GM18502 (cell line): ENCODE measurements around the gene MGMT.
A peak's percentile ranks its signal among the peaks of the same experiment; 100 is the strongest.

Experiments used
- ATAC-seq: cut with Tn5 transposase; IDR thresholded peaks from one replicate; pipeline ENCODE4 v1.9.1; 2021; ENCODE audit warnings: mild to moderate bottlenecking; ENCODE audit not compliant: unreplicated experiment, poor library complexity

The MGMT gene

GRCh38 chr10:129491123-129491734 lies 24.2 kb downstream of the MGMT start:
- ATAC-seq: no peak

GRCh38 chr10:129494176-129494575 lies 27.1 kb downstream of the MGMT start:
- no peak for ATAC-seq

- no peak for ATAC-seq
Observed at GRCh38 chr10:129494740-129495139, 27.7 kb downstream of the MGMT start.

- ATAC-seq: no peak
Observed at GRCh38 chr10:129495256-129495655, 28.2 kb downstream of the MGMT start.

GRCh38 chr10:129495698-129496097 lies 28.7 kb downstream of the MGMT start:
- ATAC-seq: no peak

- ATAC-seq: no peak
Observed at GRCh38 chr10:129497013-129497412, 30.0 kb downstream of the MGMT start.

- ATAC-seq: no peak
Observed at GRCh38 chr10:129498680-129499079, 31.6 kb downstream of the MGMT start.

- no peak for ATAC-seq
Observed at GRCh38 chr10:129500617-129501339, 33.7 kb downstream of the MGMT start.

GRCh38 chr10:129501652-129502436 lies 34.8 kb downstream of the MGMT start:
- ATAC-seq: peak; percentile 99

- no peak for ATAC-seq
Observed at GRCh38 chr10:129502448-129502847, 35.4 kb downstream of the MGMT start.

- no peak for ATAC-seq
Observed at GRCh38 chr10:129505500-129506075, 38.5 kb downstream of the MGMT start.

GRCh38 chr10:129506101-129506797 lies 39.2 kb downstream of the MGMT start:
- ATAC-seq: no peak

- ATAC-seq: no peak
Observed at GRCh38 chr10:129507216-129507889, 40.3 kb downstream of the MGMT start.

- no peak for ATAC-seq
Observed at GRCh38 chr10:129509155-129509554, 42.1 kb downstream of the MGMT start.

GRCh38 chr10:129509835-129510234 lies 42.8 kb downstream of the MGMT start:
- no peak for ATAC-seq

GRCh38 chr10:129511086-129511485 lies 44.0 kb downstream of the MGMT start:
- no peak for ATAC-seq

GRCh38 chr10:129511758-129512157 lies 44.7 kb downstream of the MGMT start:
- ATAC-seq: no peak

GRCh38 chr10:129513312-129513711 lies 46.3 kb downstream of the MGMT start:
- no peak for ATAC-seq

GRCh38 chr10:129514568-129515451 lies 47.8 kb downstream of the MGMT start:
- ATAC-seq: no peak
